ENCODE measurements around the gene ZIC5.

Gene ZIC5

DNA sequence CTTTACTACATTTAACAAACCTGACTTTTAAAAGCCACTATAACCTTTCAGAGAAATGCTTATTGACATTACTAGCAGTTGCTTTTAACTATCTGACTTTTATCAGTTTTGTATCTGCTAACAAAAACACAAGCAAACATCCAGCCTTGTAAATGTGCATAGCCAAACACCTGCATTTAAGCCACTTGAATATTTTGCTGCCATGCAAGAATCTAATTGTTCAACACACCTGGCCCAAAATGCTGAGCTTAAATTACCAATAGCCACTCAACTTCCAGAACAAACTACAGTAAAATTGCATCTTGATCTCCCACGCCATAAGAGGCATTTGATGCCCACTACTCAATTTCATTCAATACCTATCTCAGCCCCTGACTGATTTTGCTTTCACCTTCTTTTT is 9.3 kb downstream of the ZIC5 start:
- no peak overlapping the region for H3K9ac ChIP-seq (ENCODE audit: low read length)
- no peaks in the 10 kb centered on the region for H3K36me3 ChIP-seq (ENCODE audit: control insufficient read depth, insufficient read depth, low read length, severe bottlenecking)
- no peak overlapping the region for H3K4me3 ChIP-seq (ENCODE audit: low read length)
- no peaks in the 10 kb centered on the region for H3K4me1 ChIP-seq (ENCODE audit: control insufficient read depth, insufficient read depth, low read length)
- no peak for DNase-seq (ENCODE audit: low read depth)
- H3K9me3 ChIP-seq (ENCODE audit: control insufficient read depth, low read length), result no peaks in the 10 kb centered on the region
- H3K27me3 ChIP-seq (replicated peaks; ENCODE audit: control insufficient read depth, insufficient read depth, low read length), result peaks cover 87% of the 10 kb centered on the region

DNA sequence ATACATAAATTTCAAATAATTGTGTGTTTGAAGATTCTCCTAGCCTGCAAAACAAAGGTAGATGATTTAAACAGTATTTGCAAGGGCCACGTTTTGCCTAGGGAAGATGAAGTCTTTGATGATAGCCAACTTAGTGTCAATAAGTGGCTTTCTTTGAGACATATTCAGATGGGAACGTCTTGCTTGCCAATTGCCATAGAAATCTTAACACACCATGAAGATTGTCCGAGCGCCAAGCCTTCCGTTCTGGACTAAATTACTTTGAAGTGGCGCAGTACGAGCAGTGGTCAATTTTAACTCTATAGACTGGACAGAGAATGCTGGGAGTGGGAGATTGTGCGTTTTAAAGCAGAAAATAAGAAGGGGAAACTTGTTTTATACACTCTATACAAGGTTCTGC is 9.9 kb downstream of the ZIC5 start:
- no peaks in the 10 kb centered on the region for H3K36me3 ChIP-seq (ENCODE audit: control insufficient read depth, insufficient read depth, low read length, severe bottlenecking)
- no peak overlapping the region for H3K4me3 ChIP-seq (ENCODE audit: low read length)
- no peak for DNase-seq (ENCODE audit: low read depth)
- peaks cover under 1% of the 10 kb centered on the region for H3K4me1 ChIP-seq (ENCODE audit: control insufficient read depth, insufficient read depth, low read length)
- no peaks in the 10 kb centered on the region for H3K9me3 ChIP-seq (ENCODE audit: control insufficient read depth, low read length)
- H3K27me3 ChIP-seq (replicated peaks; ENCODE audit: control insufficient read depth, insufficient read depth, low read length), result peaks cover 87% of the 10 kb centered on the region
- no peak overlapping the region for H3K9ac ChIP-seq (ENCODE audit: low read length)

DNA sequence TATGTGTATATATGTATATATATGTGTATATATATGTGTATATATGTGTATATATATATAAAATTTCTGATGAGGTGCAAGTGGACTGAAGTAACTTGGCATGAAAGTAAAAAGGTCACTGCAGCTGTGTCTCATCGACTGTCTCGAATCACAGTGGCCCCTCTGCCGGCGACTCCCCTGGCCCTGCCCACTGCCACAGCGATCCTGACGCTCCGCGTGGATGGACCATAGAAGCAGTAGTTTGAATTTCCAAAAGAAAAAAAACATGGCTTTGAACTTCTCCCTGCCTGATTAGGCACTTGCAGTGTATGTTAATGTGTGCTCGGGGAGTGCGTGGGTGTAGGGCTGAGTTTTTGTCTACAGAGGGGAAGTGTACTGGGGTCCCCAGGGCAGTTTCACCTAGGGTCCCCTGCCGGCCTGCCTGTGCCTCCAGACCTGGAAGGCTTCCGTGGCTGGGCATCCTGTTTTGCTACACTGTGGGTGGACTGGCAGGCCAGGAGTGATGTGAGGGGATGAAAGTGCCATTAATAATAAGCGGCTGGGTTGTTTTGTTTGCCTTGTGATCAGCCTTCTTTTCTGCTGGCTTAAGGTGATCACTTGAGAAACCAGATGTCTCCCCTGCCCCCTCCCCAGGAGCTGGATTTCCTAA is 10.8 kb downstream of the ZIC5 start:
- Histone ChIP-seq H3K27me3 (replicated peaks; ENCODE audit: control insufficient read depth, insufficient read depth, low read length) (peaks cover 87% of the 10 kb centered on the region), H3K4me1 (ENCODE audit: control insufficient read depth, insufficient read depth, low read length) (peaks cover 9% of the 10 kb centered on the region), H3K9me3 (ENCODE audit: control insufficient read depth, low read length) (no peaks in the 10 kb centered on the region), H3K4me3 (ENCODE audit: low read length) (no peak overlapping the region), H3K9ac (ENCODE audit: low read length) (no peak overlapping the region), H3K36me3 (ENCODE audit: control insufficient read depth, insufficient read depth, low read length, severe bottlenecking) (no peaks in the 10 kb centered on the region)
- DNase-seq (ENCODE audit: low read depth), result no peak

DNA sequence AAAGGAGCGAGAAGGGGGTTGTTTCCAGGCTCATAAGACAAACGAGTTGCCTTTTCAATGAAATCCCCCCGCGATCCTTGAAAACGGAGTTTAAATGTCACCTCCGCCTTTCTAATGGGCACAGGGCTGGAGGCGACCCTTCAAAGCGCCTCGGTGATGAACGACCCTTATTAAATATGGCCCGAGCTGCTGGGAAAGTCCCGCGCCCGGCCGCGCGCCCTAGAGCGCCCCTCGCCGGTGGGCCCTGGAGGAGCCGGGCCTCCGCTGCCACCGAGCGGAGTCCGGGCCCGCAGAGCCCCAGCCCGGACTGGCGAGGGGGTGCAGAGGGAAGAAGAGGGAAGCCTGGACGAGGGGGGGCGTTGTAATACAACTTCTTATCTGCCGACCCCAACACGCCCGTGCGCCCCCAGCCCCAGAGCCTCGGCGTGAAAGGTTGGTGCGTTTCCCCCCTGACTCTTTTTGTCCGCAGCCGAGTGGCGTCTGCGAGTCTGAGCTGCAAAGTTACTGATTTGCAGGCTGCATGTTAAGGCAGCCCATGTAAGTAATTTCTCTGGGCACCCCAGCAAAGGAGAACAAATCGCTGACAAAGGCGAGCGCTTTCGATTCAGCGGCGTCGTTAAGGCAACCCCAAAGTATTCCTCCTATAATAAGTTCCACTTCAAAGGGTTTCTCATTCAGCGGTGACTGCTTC is 11.9 kb downstream of the ZIC5 start:
- Histone ChIP-seq H3K9ac (ENCODE audit: low read length) (no peak overlapping the region), H3K27me3 (replicated peaks; ENCODE audit: control insufficient read depth, insufficient read depth, low read length) (peaks cover 94% of the 10 kb centered on the region), H3K4me3 (ENCODE audit: low read length) (peak overlapping the region; percentile 66), H3K4me1 (ENCODE audit: control insufficient read depth, insufficient read depth, low read length) (peaks cover 9% of the 10 kb centered on the region), H3K9me3 (ENCODE audit: control insufficient read depth, low read length) (no peaks in the 10 kb centered on the region), H3K36me3 (ENCODE audit: control insufficient read depth, insufficient read depth, low read length, severe bottlenecking) (no peaks in the 10 kb centered on the region)
- DNase-seq (ENCODE audit: low read depth), result no peak

DNA sequence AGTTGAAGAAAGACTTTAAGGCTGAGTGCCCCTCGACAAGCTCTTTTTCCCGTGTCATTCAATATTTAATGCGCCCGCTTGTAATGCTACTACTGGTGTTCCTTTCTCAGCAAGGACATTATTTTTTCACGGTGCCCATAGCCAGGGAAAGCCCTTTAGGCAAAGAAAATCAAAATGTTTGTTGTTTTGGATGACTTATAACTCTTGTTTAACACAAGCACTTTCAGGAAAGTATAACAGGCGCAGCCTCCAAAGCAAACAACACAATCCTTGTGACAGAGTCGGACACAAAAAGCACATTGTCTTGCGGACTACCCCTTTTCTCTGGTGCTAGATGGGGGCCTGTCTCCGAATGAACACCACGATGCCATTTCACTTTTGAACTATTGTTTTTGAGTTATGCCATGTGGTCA is 12.4 kb downstream of the ZIC5 start:
- Histone ChIP-seq H3K9ac (ENCODE audit: low read length) (no peak overlapping the region), H3K9me3 (ENCODE audit: control insufficient read depth, low read length) (no peaks in the 10 kb centered on the region), H3K4me3 (ENCODE audit: low read length) (no peak overlapping the region), H3K4me1 (ENCODE audit: control insufficient read depth, insufficient read depth, low read length) (peaks cover 9% of the 10 kb centered on the region), H3K27me3 (replicated peaks; ENCODE audit: control insufficient read depth, insufficient read depth, low read length) (peaks cover 94% of the 10 kb centered on the region), H3K36me3 (ENCODE audit: control insufficient read depth, insufficient read depth, low read length, severe bottlenecking) (no peaks in the 10 kb centered on the region)
- DNase-seq (ENCODE audit: low read depth), result no peak

DNA sequence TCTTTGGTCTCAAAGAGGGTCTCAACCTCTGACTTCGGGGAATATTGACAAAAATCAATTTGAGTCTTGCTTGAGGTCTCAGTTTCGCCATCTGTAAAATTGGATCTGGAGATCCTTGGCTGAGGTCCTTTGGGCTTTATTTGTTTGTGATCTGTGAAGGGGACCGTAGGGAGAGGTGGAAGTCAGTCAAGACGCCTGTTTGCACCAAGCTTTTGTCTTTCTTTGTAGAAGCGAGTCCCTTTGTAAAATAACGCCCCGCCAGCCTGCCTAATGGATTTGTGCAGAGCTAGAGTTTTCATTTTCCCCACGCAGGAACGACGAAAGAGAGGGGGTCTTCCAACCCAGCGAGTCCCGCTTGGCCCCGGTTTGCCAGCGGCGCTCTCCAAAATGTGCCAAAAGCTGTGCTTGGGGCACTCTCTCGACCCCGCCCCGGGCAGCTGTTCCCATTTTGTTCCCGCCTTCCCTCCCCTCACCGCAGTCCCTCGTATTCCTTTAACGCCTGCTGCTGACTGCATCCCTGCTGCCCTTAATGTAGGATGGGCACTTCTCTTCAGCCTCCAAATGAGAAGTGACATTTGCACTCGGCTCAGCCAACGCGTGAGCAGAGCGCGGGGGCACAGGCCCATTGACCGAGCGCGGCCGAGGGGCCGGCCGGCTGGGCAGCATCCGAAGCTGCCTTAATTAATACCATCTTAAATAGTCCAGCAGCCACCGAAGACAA is 13.0 kb downstream of the ZIC5 start:
- no peak overlapping the region for H3K9ac ChIP-seq (ENCODE audit: low read length)
- DNase-seq (ENCODE audit: low read depth), result no peak
- H3K4me1 ChIP-seq (ENCODE audit: control insufficient read depth, insufficient read depth, low read length), result peaks cover 9% of the 10 kb centered on the region
- peaks cover 94% of the 10 kb centered on the region for H3K27me3 ChIP-seq (replicated peaks; ENCODE audit: control insufficient read depth, insufficient read depth, low read length)
- H3K36me3 ChIP-seq (ENCODE audit: control insufficient read depth, insufficient read depth, low read length, severe bottlenecking), result no peaks in the 10 kb centered on the region
- H3K9me3 ChIP-seq (ENCODE audit: control insufficient read depth, low read length), result no peaks in the 10 kb centered on the region
- H3K4me3 ChIP-seq (ENCODE audit: low read length), result no peak overlapping the region

DNA sequence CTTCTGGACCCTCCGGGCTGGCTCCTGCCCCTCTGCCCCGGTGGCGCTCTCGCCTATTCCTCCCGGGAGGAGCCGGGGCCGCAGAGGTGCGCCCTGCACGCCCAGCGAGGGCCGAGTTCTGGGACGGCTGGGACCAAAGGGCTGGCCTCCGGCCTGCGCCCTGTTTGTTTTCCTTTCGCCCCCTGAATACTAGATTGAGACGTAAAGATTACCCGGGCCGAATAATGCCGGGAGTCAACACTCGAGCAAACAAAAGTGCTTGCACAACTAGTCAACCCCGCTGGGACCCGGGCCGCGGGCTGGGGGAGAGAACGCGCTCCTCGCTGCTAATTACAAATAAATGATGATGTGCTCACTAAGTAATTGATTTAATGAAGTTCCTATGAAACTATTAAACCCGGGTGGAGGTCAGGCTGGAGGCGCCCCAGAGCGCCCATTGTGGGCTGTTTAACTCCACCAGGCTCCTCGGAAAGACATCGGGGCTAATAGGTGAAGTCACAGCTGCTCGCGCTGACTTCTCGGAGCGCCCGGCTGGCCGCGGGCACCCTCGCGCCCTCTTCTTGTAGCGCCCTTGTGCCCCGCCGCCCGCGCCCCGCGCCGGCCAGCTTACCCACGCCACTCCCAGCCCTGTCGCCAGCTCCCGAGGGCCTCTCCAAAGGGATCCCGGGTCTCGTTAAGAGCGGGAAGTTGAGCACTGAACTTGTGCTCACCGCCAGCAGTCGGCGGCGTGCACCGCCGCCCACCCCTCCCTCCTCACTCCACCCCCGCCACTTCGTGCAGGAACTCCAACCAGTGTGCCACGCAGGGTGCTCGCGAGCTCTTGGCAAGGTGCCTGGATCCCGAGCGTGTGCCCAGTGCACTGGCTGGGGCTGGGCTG is 14.9 kb downstream of the ZIC5 start:
- Histone ChIP-seq H3K9me3 (ENCODE audit: control insufficient read depth, low read length) (no peaks in the 10 kb centered on the region), H3K9ac (ENCODE audit: low read length) (no peak overlapping the region), H3K36me3 (ENCODE audit: control insufficient read depth, insufficient read depth, low read length, severe bottlenecking) (no peaks in the 10 kb centered on the region), H3K4me1 (ENCODE audit: control insufficient read depth, insufficient read depth, low read length) (peaks cover 9% of the 10 kb centered on the region), H3K27me3 (replicated peaks; ENCODE audit: control insufficient read depth, insufficient read depth, low read length) (peaks cover 85% of the 10 kb centered on the region), H3K4me3 (ENCODE audit: low read length) (peak overlapping the region; percentile 69)
- no peak for DNase-seq (ENCODE audit: low read depth)

DNA sequence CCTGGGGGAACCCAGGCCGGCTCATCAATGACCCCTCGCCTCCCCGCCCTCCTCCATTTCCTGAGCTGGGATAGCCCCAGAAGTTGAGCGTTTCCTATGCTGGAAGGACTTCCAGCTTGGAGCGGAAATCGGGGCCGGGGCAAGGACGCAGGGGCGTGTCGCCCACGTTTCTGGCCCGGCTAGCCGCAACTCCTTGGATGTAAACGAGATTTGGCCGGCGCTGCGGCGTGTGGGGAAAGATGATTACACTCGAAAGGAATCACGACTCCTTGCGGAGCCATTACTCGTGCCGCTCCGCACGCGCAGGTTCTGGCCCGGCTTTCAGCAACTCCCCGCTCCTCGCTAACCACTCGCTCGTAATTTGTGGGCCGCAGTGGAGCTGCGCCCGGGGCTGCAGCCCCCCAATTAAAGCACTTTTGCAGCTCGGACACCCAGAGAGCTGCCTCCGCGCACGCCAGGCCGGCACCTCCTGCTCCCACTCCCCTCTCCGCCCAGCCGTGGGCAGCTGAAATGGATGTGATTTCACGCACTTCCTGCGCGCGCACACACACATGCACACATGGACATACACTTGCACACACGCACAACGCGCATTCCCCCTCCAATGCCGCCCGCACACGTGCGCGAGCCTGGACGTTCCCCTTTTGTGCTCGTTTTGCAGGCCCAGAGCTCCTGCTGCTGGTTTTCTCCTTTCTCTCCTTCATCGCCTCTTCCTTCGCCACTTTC is 15.7 kb downstream of the ZIC5 start:
- Histone ChIP-seq H3K9me3 (ENCODE audit: control insufficient read depth, low read length) (no peaks in the 10 kb centered on the region), H3K36me3 (ENCODE audit: control insufficient read depth, insufficient read depth, low read length, severe bottlenecking) (no peaks in the 10 kb centered on the region), H3K27me3 (replicated peaks; ENCODE audit: control insufficient read depth, insufficient read depth, low read length) (peaks cover 85% of the 10 kb centered on the region), H3K4me1 (ENCODE audit: control insufficient read depth, insufficient read depth, low read length) (peaks cover 9% of the 10 kb centered on the region), H3K4me3 (ENCODE audit: low read length) (peak overlapping the region; percentile 69), H3K9ac (ENCODE audit: low read length) (no peak overlapping the region)
- peak; percentile 33 for DNase-seq (ENCODE audit: low read depth)

DNA sequence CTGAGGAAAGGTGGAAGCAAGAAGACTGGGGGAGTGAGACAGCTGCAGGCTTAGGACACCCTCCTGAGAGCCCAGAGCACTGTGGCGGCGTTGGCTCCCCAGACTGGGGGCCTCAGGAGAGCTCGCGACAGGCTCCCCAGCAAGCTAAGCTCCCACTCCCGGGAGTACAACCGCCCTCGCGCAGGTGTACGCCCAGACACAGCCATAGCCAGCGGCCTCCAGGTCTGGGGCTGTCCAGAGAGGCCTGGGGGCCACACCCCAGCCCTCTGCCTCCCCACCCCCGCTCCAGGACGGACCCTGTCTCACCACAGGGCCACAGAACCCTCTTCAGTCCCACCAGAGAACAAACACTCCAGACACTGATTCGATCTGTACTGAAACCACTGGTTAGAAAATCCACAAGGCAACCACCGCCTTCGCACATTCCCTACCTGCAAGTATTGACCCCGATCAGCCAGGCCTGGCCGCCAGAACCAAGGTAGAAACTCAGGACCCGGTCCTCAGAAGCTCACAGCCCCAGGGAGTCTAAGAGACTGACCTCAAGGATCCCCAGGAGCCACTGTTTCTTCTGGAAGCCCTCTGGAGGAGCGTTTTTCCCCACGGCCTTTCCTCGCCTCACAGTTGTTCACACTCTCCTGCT is 16.3 kb downstream of the ZIC5 start:
- H3K4me3 ChIP-seq (ENCODE audit: low read length), result peak overlapping the region; percentile 69
- no peaks in the 10 kb centered on the region for H3K36me3 ChIP-seq (ENCODE audit: control insufficient read depth, insufficient read depth, low read length, severe bottlenecking)
- H3K9ac ChIP-seq (ENCODE audit: low read length), result no peak overlapping the region
- H3K4me1 ChIP-seq (ENCODE audit: control insufficient read depth, insufficient read depth, low read length), result peaks cover 9% of the 10 kb centered on the region
- no peak for DNase-seq (ENCODE audit: low read depth)
- no peaks in the 10 kb centered on the region for H3K9me3 ChIP-seq (ENCODE audit: control insufficient read depth, low read length)
- H3K27me3 ChIP-seq (replicated peaks; ENCODE audit: control insufficient read depth, insufficient read depth, low read length), result peaks cover 88% of the 10 kb centered on the region

DNA sequence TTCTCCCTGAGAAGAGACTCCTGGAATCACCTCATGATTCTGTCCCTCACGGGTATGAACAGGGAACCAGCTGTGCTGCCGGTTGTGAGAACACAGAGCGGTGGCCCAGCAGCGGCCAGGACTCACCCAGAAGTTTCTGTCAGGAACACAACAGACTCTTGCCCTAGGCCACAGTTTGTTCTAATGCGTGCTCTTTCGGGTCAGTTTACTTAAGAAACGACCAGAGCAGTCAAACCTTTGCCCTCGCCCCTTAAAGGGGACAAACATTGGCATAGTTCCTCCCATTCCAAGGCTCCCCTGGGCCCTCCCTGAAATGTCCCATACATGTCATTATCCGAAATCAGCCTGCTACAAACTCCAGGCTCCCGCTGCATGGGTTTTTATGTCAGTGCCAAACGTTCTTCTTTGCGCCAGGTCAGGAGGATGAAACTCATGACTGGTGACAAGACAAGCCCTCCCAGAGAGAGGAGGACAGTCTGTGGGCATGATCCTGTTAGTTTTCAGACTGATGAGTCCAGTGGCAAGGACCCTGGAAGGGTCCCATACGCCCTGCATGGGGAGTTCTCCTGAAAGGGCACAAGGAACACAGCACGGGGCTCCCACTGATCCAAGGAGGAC is 18.3 kb downstream of the ZIC5 start:
- Histone ChIP-seq H3K4me1 (ENCODE audit: control insufficient read depth, insufficient read depth, low read length) (peaks cover 9% of the 10 kb centered on the region), H3K9ac (ENCODE audit: low read length) (no peak overlapping the region), H3K4me3 (ENCODE audit: low read length) (no peak overlapping the region), H3K36me3 (ENCODE audit: control insufficient read depth, insufficient read depth, low read length, severe bottlenecking) (no peaks in the 10 kb centered on the region), H3K9me3 (ENCODE audit: control insufficient read depth, low read length) (no peaks in the 10 kb centered on the region), H3K27me3 (replicated peaks; ENCODE audit: control insufficient read depth, insufficient read depth, low read length) (peaks cover 85% of the 10 kb centered on the region)
- no peak for DNase-seq (ENCODE audit: low read depth)
